ENCODE data around the gene AMOTL1.

DNA sequence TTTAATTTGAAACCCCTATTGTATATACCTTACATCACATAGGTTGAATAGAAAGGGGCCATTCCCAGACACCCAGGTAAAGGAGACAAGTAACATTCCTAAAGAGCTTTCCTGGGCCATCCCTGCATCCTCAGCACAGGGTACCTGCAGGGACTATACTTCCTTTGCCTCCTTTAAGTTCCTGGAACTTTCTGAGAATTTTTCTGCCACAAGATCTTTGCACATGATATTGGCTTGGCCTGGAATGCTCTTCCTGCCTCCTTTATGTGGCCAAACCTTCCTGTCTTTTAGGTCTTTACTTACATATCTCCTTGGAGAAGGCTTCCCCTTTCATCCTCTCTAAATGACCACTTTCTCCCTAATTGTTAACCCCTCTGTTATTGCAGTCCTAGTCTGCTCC is 7.9 kb upstream of the AMOTL1 start:
- no peak for TF ChIP-seq TARDBP (IDR thresholded peaks at IDR 0.05)
- TF ChIP-seq HDGF (IDR thresholded peaks at IDR 0.05; ENCODE audit: borderline replicate concordance), result no peak
- no peak for TF ChIP-seq BHLHE40 (IDR thresholded peaks at IDR 0.05; ENCODE audit: borderline replicate concordance)
- no peak for TF ChIP-seq ARNT (IDR thresholded peaks at IDR 0.05)
- TF ChIP-seq FOXA1 (IDR thresholded peaks at IDR 0.05), result no peak
- no peak for TF ChIP-seq SP1 (IDR thresholded peaks at IDR 0.05)
- TF ChIP-seq, protein P1, sequence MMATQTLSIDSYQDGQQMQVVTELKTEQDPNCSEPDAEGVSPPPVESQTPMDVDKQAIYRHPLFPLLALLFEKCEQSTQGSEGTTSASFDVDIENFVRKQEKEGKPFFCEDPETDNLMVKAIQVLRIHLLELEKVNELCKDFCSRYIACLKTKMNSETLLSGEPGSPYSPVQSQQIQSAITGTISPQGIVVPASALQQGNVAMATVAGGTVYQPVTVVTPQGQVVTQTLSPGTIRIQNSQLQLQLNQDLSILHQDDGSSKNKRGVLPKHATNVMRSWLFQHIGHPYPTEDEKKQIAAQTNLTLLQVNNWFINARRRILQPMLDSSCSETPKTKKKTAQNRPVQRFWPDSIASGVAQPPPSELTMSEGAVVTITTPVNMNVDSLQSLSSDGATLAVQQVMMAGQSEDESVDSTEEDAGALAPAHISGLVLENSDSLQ (IDR thresholded peaks at IDR 0.05), result no peak
- TF ChIP-seq FOXM1 (IDR thresholded peaks at IDR 0.05; ENCODE audit: borderline replicate concordance), result no peak
- TF ChIP-seq NFRKB (IDR thresholded peaks at IDR 0.05), result no peak
- no peak for TF ChIP-seq SUZ12 (IDR thresholded peaks at IDR 0.05)
- TF ChIP-seq LEF1 (IDR thresholded peaks at IDR 0.05; ENCODE audit: borderline replicate concordance), result no peak
- no peak for TF ChIP-seq ELF4 (IDR thresholded peaks at IDR 0.05)
- no peak for TF ChIP-seq FOXK2 (IDR thresholded peaks at IDR 0.05)
